ENCODE results near the gene BTN2A1.

- TF ChIP-seq POLR2A (IDR thresholded peaks at IDR 0.05) (no peak), POLR2AphosphoS5 (IDR thresholded peaks at IDR 0.05) (no peak), CTCF (IDR thresholded peaks at IDR 0.05) (no peak)
Observed at GRCh38 chr6:26470643-26471042, 12.9 kb downstream of the BTN2A1 start.
